Tibial artery (tissue), 4 donors: ENCODE data around the gene DNAJC1.
A peak's percentile ranks its signal among the peaks of the same experiment; 100 is the strongest.

Source experiments
- DNase-seq, 2 donors: peaks; one replicate each; pipeline ENCODE4 v3.0.0-alpha.2; 2019
- H3K27ac ChIP-seq, 2 donors: fragments of 200-600 bp; sonication (generic) in 1 of 2; 1 replicate in 1 of 2; 2 replicates in 1 of 2; pipeline ENCODE4 v1.5.1; 2018 to 2019; ENCODE audit warnings: mild to moderate bottlenecking in 1 of 2
- H3K27me3 ChIP-seq, 2 donors: fragments of 200-600 bp; sonication (generic) in 1 of 2; one replicate each; pipeline versions ENCODE4 v1.5.1 to v1.6.0; 2016 to 2019
- H3K36me3 ChIP-seq, 3 donors: fragments of 200-600 bp; sonication (generic) in 2 of 3; one replicate each; pipeline ENCODE4 v1.5.1; 2016 to 2019; ENCODE audit warnings: mild to moderate bottlenecking in 2 of 3
- H3K4me1 ChIP-seq, 4 donors: fragments of 200-600 bp; sonication (generic) in 2 of 4; 1 replicate in 3 of 4; 2 replicates in 1 of 4; pipeline ENCODE4 v1.5.1; 2016 to 2019
- H3K4me3 ChIP-seq, 2 donors: fragments of 200-600 bp; sonication (generic) in 1 of 2; 1 replicate in 1 of 2; 2 replicates in 1 of 2; pipeline ENCODE4 v1.5.1; 2018 to 2019; ENCODE audit warnings: mild to moderate bottlenecking in 2 of 2
- H3K9me3 ChIP-seq, 3 donors: fragments of 200-600 bp; sonication (generic) in 1 of 3; one replicate each; pipeline ENCODE4 v1.5.1; 2016 to 2019
- intact Hi-C: fragments of 100-400 bp; cut with DNase I; formaldehyde crosslinking; loops from one replicate; pipeline ENCODE4 v1.15.0; 2023; ENCODE audit warnings: low total_unique reads
- TF ChIP-seq, protein P1 (sequence below), 2 experiments: fragments of 200-600 bp in 1 of 2; fragments of 450-650 bp in 1 of 2; IDR thresholded peaks; one replicate each; pipeline ENCODE4 v1.5.1; 2017 to 2019; ENCODE audit warnings: antibody characterized with exemption in 2 of 2, mild to moderate bottlenecking in 1 of 2, moderate library complexity in 1 of 2

Gene DNAJC1

DNA sequence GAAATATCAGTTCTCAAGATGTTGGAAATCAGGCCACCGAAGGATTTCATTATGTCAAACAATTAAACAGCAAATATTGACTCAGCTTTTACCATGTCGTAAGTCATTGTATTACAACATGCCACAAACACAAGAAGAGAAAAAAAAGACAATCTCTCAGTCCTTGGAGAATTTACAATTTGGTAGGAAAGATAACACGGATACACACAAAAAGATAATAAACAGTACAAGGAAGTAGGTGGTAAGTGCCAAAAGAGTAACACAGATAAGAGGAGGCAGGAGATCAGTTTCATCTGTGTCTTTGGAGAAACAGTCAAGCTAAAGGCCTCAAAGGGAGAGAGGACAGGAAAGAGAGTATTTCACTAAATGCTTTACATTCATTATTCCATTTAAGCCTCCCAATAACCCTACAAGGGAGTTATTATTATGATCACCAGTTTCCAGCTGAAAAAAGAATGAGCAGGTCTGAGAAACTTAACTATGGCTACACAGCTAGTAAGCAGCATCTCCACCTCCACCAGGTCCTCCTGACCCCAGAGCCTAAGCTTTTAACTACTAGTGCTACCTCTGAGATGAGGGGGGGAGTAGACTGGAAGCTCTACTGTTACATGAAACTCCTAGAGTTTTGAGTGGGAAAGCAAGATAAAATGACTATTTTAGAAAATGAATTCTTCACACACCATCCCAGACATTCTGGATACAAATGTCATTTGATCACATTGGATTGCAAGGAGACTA, 13.9 kb upstream of the DNAJC1 start:
- no peak for DNase-seq
- no peaks in the 10 kb centered on the region for H3K27me3 ChIP-seq
- intact Hi-C loops = no loop called here
- no peaks in the 10 kb centered on the region for H3K4me1 ChIP-seq
- H3K27ac ChIP-seq = no peak overlapping the region
- no peak overlapping the region for H3K4me3 ChIP-seq
- TF ChIP-seq, protein P1, sequence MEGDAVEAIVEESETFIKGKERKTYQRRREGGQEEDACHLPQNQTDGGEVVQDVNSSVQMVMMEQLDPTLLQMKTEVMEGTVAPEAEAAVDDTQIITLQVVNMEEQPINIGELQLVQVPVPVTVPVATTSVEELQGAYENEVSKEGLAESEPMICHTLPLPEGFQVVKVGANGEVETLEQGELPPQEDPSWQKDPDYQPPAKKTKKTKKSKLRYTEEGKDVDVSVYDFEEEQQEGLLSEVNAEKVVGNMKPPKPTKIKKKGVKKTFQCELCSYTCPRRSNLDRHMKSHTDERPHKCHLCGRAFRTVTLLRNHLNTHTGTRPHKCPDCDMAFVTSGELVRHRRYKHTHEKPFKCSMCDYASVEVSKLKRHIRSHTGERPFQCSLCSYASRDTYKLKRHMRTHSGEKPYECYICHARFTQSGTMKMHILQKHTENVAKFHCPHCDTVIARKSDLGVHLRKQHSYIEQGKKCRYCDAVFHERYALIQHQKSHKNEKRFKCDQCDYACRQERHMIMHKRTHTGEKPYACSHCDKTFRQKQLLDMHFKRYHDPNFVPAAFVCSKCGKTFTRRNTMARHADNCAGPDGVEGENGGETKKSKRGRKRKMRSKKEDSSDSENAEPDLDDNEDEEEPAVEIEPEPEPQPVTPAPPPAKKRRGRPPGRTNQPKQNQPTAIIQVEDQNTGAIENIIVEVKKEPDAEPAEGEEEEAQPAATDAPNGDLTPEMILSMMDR (IDR thresholded peaks at IDR 0.05) = no peak
- H3K9me3 ChIP-seq = peaks cover 0 to 4% (median 0%) of the 10 kb centered on the region in 3 donors
- no peaks in the 10 kb centered on the region for H3K36me3 ChIP-seq

DNA sequence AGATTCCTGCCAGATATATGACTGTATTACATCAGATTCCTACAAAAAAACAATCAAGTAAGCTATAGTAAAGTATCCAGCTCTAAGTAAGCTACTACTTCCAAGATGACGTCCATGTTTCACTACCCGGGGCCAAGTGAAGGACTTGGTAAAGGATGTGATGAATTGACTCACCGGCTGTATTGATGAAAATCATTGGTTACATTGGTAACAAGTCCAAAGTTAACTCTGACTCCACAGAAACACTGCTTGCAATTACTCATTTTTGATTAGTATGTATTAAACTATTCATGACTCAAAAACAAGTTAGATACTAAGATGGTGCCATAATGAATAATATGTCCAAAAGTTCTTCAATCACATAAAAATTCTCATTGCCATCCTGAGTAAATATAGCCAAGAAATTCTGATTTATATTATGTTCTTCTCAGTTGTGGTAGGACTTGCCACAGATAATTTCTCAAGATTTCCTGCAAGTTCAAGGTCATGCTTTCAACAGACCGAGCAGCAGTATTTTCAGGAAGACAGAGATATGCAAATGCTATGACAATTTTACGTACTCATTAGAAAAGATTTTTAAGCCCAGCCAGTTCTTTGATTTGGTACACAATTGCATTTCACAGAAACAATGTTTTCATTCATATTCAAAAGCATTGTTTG, 12.6 kb upstream of the DNAJC1 start:
- Histone ChIP-seq H3K4me3 (no peak overlapping the region), H3K4me1 (no peaks in the 10 kb centered on the region), H3K27ac (no peak overlapping the region), H3K9me3 (peaks cover 0 to 4% (median 0%) of the 10 kb centered on the region in 3 donors), H3K36me3 (no peaks in the 10 kb centered on the region), H3K27me3 (no peaks in the 10 kb centered on the region)
- intact Hi-C loops = no loop called here
- DNase-seq = no peak
- TF ChIP-seq, protein P1 (IDR thresholded peaks at IDR 0.05) = no peak

DNA sequence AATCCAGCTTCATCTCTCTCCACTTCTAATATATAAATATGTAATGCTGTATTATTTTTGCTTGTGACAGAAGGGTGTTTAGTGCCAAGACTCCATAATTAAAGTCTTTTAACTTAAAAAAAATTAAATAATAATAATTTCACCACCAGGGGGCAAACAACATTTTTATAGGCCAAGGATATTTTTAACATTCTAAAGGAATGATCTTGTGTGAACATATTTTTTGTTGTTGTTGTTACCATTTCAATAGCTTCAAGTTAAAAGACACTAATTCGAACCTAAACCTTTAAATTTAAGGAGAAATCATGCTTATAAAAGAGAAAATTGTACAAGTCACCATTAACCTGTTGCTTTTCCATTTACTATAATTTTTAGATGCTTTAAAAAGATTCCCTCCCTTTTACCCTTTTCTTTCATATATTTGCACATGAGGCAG, 7.5 kb upstream of the DNAJC1 start:
- TF ChIP-seq, protein P1 (IDR thresholded peaks at IDR 0.05) = peak; percentile 36 to 37
- no peak overlapping the region for H3K4me3 ChIP-seq
- no peaks in the 10 kb centered on the region for H3K9me3 ChIP-seq
- H3K27me3 ChIP-seq = no peaks in the 10 kb centered on the region
- intact Hi-C loops = loop anchor here (5.0 kb wide), 1 partner anchor 976 kb away; no protein-coding TSS in a partner anchor
- no peak for DNase-seq
- no peak overlapping the region for H3K27ac ChIP-seq
- no peaks in the 10 kb centered on the region for H3K36me3 ChIP-seq
- H3K4me1 ChIP-seq = no peaks in the 10 kb centered on the region

DNA sequence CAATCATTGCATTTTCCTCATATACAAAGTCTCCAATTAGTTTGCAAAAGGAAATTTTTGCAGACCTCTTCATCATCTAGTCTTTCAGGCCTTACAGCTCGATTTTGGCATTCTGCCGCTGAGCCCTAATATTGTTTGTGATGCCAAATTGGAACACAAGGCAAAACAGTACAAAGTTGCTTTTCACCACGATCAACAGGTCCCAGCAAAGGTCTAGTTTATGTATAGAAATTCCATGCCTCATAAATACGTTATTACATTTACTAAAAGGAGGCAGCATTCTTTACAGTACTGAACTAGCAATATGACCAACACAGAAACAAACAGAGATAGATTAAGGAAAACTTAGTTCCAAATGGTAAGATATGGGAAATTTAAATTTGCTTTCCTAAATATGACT, 7.0 kb upstream of the DNAJC1 start:
- H3K9me3 ChIP-seq = no peaks in the 10 kb centered on the region
- TF ChIP-seq, protein P1 (IDR thresholded peaks at IDR 0.05) = no peak
- no peak for DNase-seq
- H3K4me3 ChIP-seq = no peak overlapping the region
- no peak overlapping the region for H3K27ac ChIP-seq
- no peaks in the 10 kb centered on the region for H3K4me1 ChIP-seq
- intact Hi-C loops = loop anchor here (5.0 kb wide), 1 partner anchor 977 kb away; no protein-coding TSS in a partner anchor
- no peaks in the 10 kb centered on the region for H3K27me3 ChIP-seq
- H3K36me3 ChIP-seq = no peaks in the 10 kb centered on the region

DNA sequence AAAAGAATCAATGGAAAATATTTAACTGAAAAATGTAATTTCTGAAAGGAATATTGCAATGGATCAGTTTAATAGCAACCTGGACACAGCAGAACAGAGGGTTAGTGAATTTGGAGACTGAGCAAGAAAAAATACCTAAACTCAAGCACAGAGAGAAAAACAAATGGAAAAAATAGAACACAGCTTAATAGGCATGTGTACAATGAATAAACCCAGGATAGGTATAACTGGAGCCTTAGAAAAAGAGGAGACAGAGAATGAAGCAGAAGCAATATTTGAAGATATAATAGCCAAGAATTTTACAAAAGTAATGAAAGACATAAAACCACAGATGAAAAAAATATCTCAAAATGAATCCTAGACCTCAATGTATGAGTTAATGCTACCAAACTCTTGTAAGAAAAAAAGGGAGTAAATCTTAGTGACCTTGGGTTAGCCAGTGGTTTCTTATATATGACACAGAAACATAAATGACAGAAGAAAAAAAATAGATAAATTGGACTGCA, 2.9 kb upstream of the DNAJC1 start:
- TF ChIP-seq, protein P1 (IDR thresholded peaks at IDR 0.05) = no peak
- H3K27me3 ChIP-seq = no peaks in the 10 kb centered on the region
- no peak overlapping the region for H3K27ac ChIP-seq
- H3K4me3 ChIP-seq = no peak overlapping the region
- intact Hi-C loops = loop anchor here (10.0 kb wide), 4 partner anchors 218 to 512 kb away; partner anchors contain the start of gene SPAG6
- no peaks in the 10 kb centered on the region for H3K36me3 ChIP-seq
- no peaks in the 10 kb centered on the region for H3K9me3 ChIP-seq
- H3K4me1 ChIP-seq = peaks cover 0 to 7% (median 5%) of the 10 kb centered on the region in 4 donors
- DNase-seq = no peak
